GM23248 (cell line): ENCODE results near the gene FLT4.

Source experiments
- EZH2 ChIP-seq: fragments of 200-600 bp; sonication (generic); IDR thresholded peaks from 2 replicates; pipeline ENCODE4 v1.6.1; 2018; ENCODE audit warnings: antibody characterized with exemption, mild to moderate bottlenecking; ENCODE audit not compliant: insufficient read depth, poor library complexity, severe bottlenecking
- EZH2phosphoT487 ChIP-seq: fragments of 200-600 bp; sonication (generic); IDR thresholded peaks from 2 replicates; pipeline ENCODE4 v1.6.1; 2018; ENCODE audit warnings: antibody characterized with exemption, moderate library complexity, mild to moderate bottlenecking, low read depth; ENCODE audit not compliant: insufficient read depth

GRCh38 chr5:180646289-180646962 lies 3.0 kb downstream of the FLT4 start:
- TF ChIP-seq EZH2 (no peak), EZH2phosphoT487 (no peak)
